Caco-2 (cell line): ENCODE measurements around the gene UBA6. TPM values are rescaled to one million over a fixed set of nuclear protein-coding genes. Genes with fewer than 3 reads are reported as not detected.

Experiments
- Bru-seq: library from RNA; stranded (reverse); fragments of 400-500 nt; gene quantifications from one replicate; lab custom pipeline; 2021; lab: Mats Ljungman, UMichigan
- BruChase-seq, 2 experiments: library from RNA; stranded (reverse); fragments of 400-500 nt; gene quantifications; one replicate each; lab custom pipeline; 2021; lab: Mats Ljungman, UMichigan
- BruUV-seq: library from RNA; stranded (reverse); fragments of 400-500 nt; replicated peaks from 2 replicates; lab custom pipeline; 2021; lab: Mats Ljungman, UMichigan
- CTCF ChIA-PET: fragments of 300-600 bp; sonication (Branson Sonifier 250); formaldehyde crosslinking; loops from one replicate; lab custom pipeline; 2022; ENCODE audit warnings: antibody characterized with exemption; lab: Charles Lee
- POLR2A ChIA-PET: fragments of 300-600 bp; sonication (Branson Sonifier 250); formaldehyde crosslinking; loops from one replicate; lab custom pipeline; 2022; ENCODE audit warnings: antibody characterized with exemption; lab: Charles Lee
- DNase-seq, 2 experiments: peaks; one replicate each; pipeline versions ENCODE4 v3.0.0 to v3.0.0-alpha.2; 2020 to 2022
- H3K27me3 ChIP-seq: replicated peaks from 2 replicates; pipeline ENCODE4 v1.6.0; 2011; ENCODE audit warnings: low read length; ENCODE audit not compliant: control insufficient read depth, insufficient read depth
- H3K36me3 ChIP-seq: 2 replicates; pipeline ENCODE4 v1.5.1; 2011; ENCODE audit warnings: low read length; ENCODE audit not compliant: control insufficient read depth, insufficient read depth
- H3K4me1 ChIP-seq: fragments of 250-450 bp; sonication (Bioruptor Pico); 2 replicates; pipeline ENCODE4 v1.5.1; 2020; ENCODE audit warnings: mild to moderate bottlenecking
- H3K4me3 ChIP-seq: 2 replicates; pipeline ENCODE4 v1.5.1; 2011; ENCODE audit warnings: low read depth, mild to moderate bottlenecking, control low read depth, low read length
- H3K9me3 ChIP-seq: fragments of 250-450 bp; sonication (Bioruptor Pico); 2 replicates; pipeline ENCODE4 v1.5.1; 2020; ENCODE audit warnings: mild to moderate bottlenecking, moderate library complexity
- H3K27ac Mint-ChIP-seq: one replicate; pipeline ENCODE4 v1.8.0; 2022; ENCODE audit warnings: mixed read lengths; ENCODE audit not compliant: unreplicated experiment
- H3K27me3 Mint-ChIP-seq: one replicate; pipeline ENCODE4 v1.8.0; 2022; ENCODE audit warnings: mixed read lengths; ENCODE audit not compliant: insufficient read depth, unreplicated experiment
- H3K36me3 Mint-ChIP-seq: one replicate; pipeline ENCODE4 v1.8.0; 2022; ENCODE audit warnings: mild to moderate bottlenecking, mixed read lengths; ENCODE audit not compliant: insufficient read depth, unreplicated experiment
- H3K4me1 Mint-ChIP-seq: one replicate; pipeline ENCODE4 v1.8.0; 2022; ENCODE audit warnings: low read depth, mixed read lengths; ENCODE audit not compliant: unreplicated experiment
- H3K4me3 Mint-ChIP-seq: one replicate; pipeline ENCODE4 v1.8.0; 2022; ENCODE audit warnings: mild to moderate bottlenecking, moderate library complexity, mixed read lengths; ENCODE audit not compliant: unreplicated experiment
- H3K9me3 Mint-ChIP-seq: one replicate; pipeline ENCODE4 v1.8.0; 2022; ENCODE audit warnings: mixed read lengths; ENCODE audit not compliant: unreplicated experiment
- CTCF ChIP-seq, 2 experiments: fragments of 200-600 bp in 1 of 2; IDR thresholded peaks; 1 replicate in 1 of 2; 2 replicates in 1 of 2; pipeline versions ENCODE4 v1.5.1 to v1.8.0; 2011 to 2022; ENCODE audit warnings: antibody characterized with exemption in 1 of 2, control low read depth in 1 of 2, inconsistent platforms in 1 of 2, low read depth in 1 of 2, low read length in 1 of 2, mild to moderate bottlenecking in 1 of 2, moderate library complexity in 1 of 2; ENCODE audit not compliant: insufficient read depth in 1 of 2, severe bottlenecking in 1 of 2, unreplicated experiment in 1 of 2
- intact Hi-C: fragments of 100-400 bp; cut with micrococcal nuclease; formaldehyde crosslinking; loops from one replicate; pipeline ENCODE4 v1.10.0; 2022; ENCODE audit not compliant: unreplicated experiment
- long read RNA-seq: library from polyadenylated mRNA; stranded (forward); transcript quantifications from one replicate; pipeline ENCODE4 v2.0.0, GENCODE V29; 2022
- total RNA-seq: library from RNA; stranded (reverse); gene quantifications from 2 replicates; pipeline ENCODE4 v1.2.3, GENCODE V29; 2022

Gene UBA6
- total RNA-seq (74.6 and 77.7 TPM in 2 replicates), Bru-seq, nascent RNA (percentile 88 among the genes with signal in this experiment), BruChase-seq, experiment 1, labeled RNA remaining after a 2-hour chase (percentile 93 among the genes with signal in this experiment), BruChase-seq, experiment 2, labeled RNA remaining after a 6-hour chase (percentile 89 among the genes with signal in this experiment)
- long read RNA-seq, full-length matches to known transcripts: 9 of 54 reads
- long read RNA-seq, partial matches to known transcripts: 5 of 54 reads
- long read RNA-seq, other reads (novel, unspliced or antisense): 40 of 54 reads

- Mint-ChIP-seq H3K4me3 (peak within 1 kb of the TSS; percentile 90), H3K36me3 (peaks cover 19% of the 10 kb centered on the region), H3K27me3 (no peaks in the 10 kb centered on the region), H3K27ac (peak within 1 kb of the TSS; percentile 94), H3K4me1 (peaks cover 12% of the 10 kb centered on the region), H3K9me3 (no peaks in the 10 kb centered on the region)
- H3K4me3 ChIP-seq: peak within 1 kb of the TSS; percentile 60
- H3K27me3 ChIP-seq: no peaks in the 10 kb centered on the region
- TF ChIP-seq CTCF (IDR thresholded peaks at IDR 0.05; ENCODE audit: insufficient read depth in 1 of 2, low read depth in 1 of 2, low read length in 1 of 2, severe bottlenecking in 1 of 2, unreplicated experiment in 1 of 2): peak in 1 of 2 experiments; percentile 27
- H3K4me1 ChIP-seq: 0 out of 2 replicates have a peak, but pooled peaks cover 4% of the 10 kb centered on the region
- H3K9me3 ChIP-seq: no peaks in the 10 kb centered on the region
- DNase-seq: peak; percentile 97 to 98
- H3K36me3 ChIP-seq: no peaks in the 10 kb centered on the region
- intact Hi-C loops: loop anchor here (1.0 to 5.0 kb wide), 3 partner anchors 27 to 156 kb away; partner anchors contain the start of gene CENPC
- BruUV-seq: no TSS peak
- ChIA-PET CTCF (interaction anchor here (0.7 to 1.0 kb wide), 2 partner anchors 14 to 23 kb away, joined by 3 read pairs; no protein-coding TSS in a partner anchor), POLR2A (interaction anchor here (0.6 to 1.5 kb wide), 4 partner anchors 12 to 155 kb away, joined by 3 to 8 read pairs (median 3); partner anchors contain the start of gene CENPC)
These were observed at the start of gene UBA6 for GRCh38 chr4:67700738-67701516. Gene UBA6 (minus strand): TSS chr4:67701155. CDS start chr4:67701119, 36 bp downstream.

- no peak for TF ChIP-seq CTCF (IDR thresholded peaks at IDR 0.05; ENCODE audit: insufficient read depth in 1 of 2, low read depth in 1 of 2, low read length in 1 of 2, severe bottlenecking in 1 of 2, unreplicated experiment in 1 of 2)
- no peak overlapping the region for H3K27ac Mint-ChIP-seq
- H3K9me3 ChIP-seq: no peaks in the 10 kb centered on the region
- no peaks in the 10 kb centered on the region for H3K36me3 ChIP-seq
- no peak for DNase-seq
- H3K27me3 ChIP-seq: no peaks in the 10 kb centered on the region
- no TSS peak for BruUV-seq
- no peak overlapping the region for H3K4me3 ChIP-seq
- H3K36me3 Mint-ChIP-seq: no peaks in the 10 kb centered on the region
- no peak overlapping the region for H3K4me3 Mint-ChIP-seq
- no peaks in the 10 kb centered on the region for H3K4me1 ChIP-seq
- H3K9me3 Mint-ChIP-seq: no peaks in the 10 kb centered on the region
- CTCF ChIA-PET: no interaction called here
- no peaks in the 10 kb centered on the region for H3K4me1 Mint-ChIP-seq
- POLR2A ChIA-PET: no interaction called here
- intact Hi-C loops: no loop called here
- H3K27me3 Mint-ChIP-seq: no peaks in the 10 kb centered on the region
These were observed 49.7 kb upstream of the UBA6 start for GRCh38 chr4:67750691-67751090.

- H3K9me3 Mint-ChIP-seq: no peaks in the 10 kb centered on the region
- intact Hi-C loops: loop anchor here (5.0 kb wide), 2 partner anchors 47 to 428 kb away; partner anchors contain the start of gene UBA6
- POLR2A ChIA-PET: no interaction called here
These were observed 48.3 kb upstream of the UBA6 start for GRCh38 chr4:67749286-67749685.

More at GRCh38 chr4:67749286-67749685, 48.3 kb upstream of the UBA6 start:
- Histone ChIP-seq H3K36me3 (no peaks in the 10 kb centered on the region), H3K9me3 (no peaks in the 10 kb centered on the region), H3K4me1 (no peaks in the 10 kb centered on the region), H3K4me3 (no peak overlapping the region), H3K27me3 (no peaks in the 10 kb centered on the region)
- CTCF ChIA-PET: no interaction called here
- no peak for TF ChIP-seq CTCF (IDR thresholded peaks at IDR 0.05; ENCODE audit: insufficient read depth in 1 of 2, low read depth in 1 of 2, low read length in 1 of 2, severe bottlenecking in 1 of 2, unreplicated experiment in 1 of 2)
- Mint-ChIP-seq H3K4me3 (no peak overlapping the region), H3K4me1 (no peaks in the 10 kb centered on the region), H3K27ac (no peak overlapping the region), H3K27me3 (no peaks in the 10 kb centered on the region), H3K36me3 (no peaks in the 10 kb centered on the region)
- no TSS peak for BruUV-seq
- DNase-seq: no peak
